ENCODE results near the gene DLX1.

DNA sequence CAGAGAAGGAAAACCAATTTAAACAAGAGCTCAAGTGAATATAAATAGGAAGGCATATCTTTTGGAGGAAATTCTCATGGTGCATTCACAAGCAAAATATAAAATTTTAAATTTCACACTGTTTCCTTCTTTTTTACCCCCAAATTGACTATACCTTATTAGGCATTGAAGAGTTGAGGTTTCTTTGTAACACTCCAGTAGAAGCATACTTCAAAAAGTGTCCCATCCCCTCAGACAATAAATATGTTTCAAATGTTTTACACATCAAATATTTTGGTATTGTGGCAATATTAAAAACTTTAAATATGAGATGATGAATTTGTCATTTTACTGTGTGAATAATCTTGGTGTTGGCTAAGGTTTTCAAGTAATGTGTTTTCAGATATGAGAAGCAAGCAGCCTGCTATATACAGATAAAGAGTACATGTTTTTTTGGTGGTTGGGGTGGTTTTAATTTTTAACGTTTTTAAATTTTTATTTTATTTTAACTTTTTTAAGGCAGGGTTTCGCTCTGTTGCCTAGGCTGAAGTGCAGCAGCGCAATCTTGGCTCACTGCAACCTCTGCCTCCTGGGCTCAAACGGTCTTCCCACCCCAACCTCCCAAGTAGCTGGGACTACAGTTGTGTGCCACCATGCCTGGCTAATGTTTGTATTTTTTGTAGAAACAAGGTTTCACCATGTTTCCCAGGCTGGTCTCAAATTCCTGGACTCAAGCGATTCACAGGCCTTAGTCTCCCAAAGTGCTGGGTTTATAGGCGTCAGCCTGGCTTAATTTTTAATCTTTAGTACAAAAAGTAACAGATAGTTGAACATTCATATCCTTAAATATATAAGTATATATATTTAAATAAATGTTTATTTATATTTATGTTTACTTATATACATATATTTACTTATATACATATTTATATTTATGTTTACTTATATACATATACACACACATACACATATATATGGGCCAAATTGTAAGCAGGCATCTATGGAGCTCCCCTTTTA, 36.5 kb upstream of the DLX1 start:
- no peak for TF ChIP-seq POLR2A (IDR thresholded peaks at IDR 0.05)
- TF ChIP-seq, protein P1, sequence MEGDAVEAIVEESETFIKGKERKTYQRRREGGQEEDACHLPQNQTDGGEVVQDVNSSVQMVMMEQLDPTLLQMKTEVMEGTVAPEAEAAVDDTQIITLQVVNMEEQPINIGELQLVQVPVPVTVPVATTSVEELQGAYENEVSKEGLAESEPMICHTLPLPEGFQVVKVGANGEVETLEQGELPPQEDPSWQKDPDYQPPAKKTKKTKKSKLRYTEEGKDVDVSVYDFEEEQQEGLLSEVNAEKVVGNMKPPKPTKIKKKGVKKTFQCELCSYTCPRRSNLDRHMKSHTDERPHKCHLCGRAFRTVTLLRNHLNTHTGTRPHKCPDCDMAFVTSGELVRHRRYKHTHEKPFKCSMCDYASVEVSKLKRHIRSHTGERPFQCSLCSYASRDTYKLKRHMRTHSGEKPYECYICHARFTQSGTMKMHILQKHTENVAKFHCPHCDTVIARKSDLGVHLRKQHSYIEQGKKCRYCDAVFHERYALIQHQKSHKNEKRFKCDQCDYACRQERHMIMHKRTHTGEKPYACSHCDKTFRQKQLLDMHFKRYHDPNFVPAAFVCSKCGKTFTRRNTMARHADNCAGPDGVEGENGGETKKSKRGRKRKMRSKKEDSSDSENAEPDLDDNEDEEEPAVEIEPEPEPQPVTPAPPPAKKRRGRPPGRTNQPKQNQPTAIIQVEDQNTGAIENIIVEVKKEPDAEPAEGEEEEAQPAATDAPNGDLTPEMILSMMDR (IDR thresholded peaks at IDR 0.05 in 4 of 5, conservative IDR thresholded peaks at IDR 0.05 in 1 of 5) = no peak
